ENCODE results near the gene AFTPH. TPM values are rescaled to one million over a fixed set of nuclear protein-coding genes. Genes with fewer than 3 reads are reported as not detected.

The AFTPH gene
- polyA plus RNA-seq, 2 of the 4 experiments (the other 2 are of a cell fraction): 24.0 to 51.4 TPM

DNA sequence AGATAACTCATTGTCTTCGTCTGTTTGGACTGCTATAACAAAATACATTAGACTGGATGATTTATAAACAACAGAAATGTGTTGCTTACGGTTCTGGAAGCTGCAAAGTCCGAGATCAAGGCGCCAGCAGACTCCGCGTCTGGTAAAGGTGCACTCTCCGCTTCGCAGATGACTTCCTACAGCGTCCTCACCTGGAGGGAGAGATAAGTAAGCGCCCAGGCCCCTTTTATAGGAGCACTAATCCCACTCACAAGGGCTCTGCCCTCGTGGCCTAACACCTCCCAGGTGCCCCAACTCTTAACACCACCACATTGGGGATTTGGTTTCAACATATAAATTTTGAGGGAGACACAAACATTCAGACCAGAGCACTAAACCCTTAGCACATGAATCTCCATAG is 78.3 kb downstream of the AFTPH start:
- no peak overlapping the region for H3K4me2 ChIP-seq
- H3K4me3 ChIP-seq: no peak overlapping the region
- FAIRE-seq (no peak), ATAC-seq (no peak), DNase-seq (ENCODE audit: low read depth in 1 of 2, low spot score in 1 of 2) (no peak)
- TF ChIP-seq CHD2 (IDR thresholded peaks at IDR 0.05; ENCODE audit: low read length, partially characterized antibody) (no peak), CHD4 (IDR thresholded peaks at IDR 0.05; ENCODE audit: borderline replicate concordance) (no peak), CBX8 (IDR thresholded peaks at IDR 0.05) (no peak), ZFP36 (IDR thresholded peaks at IDR 0.05; ENCODE audit: borderline replicate concordance, partially characterized antibody) (no peak), FOXS1 (CRISPR knock-in tag; IDR thresholded peaks at IDR 0.05) (no peak), HOXA7 (CRISPR knock-in tag; IDR thresholded peaks at IDR 0.05) (no peak), JUN (IDR thresholded peaks at IDR 0.05) (no peak), CBX2 (IDR thresholded peaks at IDR 0.05; ENCODE audit: borderline replicate concordance, low read depth) (no peak)
- TF ChIP-seq, protein P1, sequence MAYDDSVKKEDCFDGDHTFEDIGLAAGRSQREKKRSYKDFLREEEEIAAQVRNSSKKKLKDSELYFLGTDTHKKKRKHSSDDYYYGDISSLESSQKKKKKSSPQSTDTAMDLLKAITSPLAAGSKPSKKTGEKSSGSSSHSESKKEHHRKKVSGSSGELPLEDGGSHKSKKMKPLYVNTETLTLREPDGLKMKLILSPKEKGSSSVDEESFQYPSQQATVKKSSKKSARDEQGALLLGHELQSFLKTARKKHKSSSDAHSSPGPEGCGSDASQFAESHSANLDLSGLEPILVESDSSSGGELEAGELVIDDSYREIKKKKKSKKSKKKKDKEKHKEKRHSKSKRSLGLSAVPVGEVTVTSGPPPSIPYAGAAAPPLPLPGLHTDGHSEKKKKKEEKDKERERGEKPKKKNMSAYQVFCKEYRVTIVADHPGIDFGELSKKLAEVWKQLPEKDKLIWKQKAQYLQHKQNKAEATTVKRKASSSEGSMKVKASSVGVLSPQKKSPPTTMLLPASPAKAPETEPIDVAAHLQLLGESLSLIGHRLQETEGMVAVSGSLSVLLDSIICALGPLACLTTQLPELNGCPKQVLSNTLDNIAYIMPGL (CRISPR knock-in tag; IDR thresholded peaks at IDR 0.05; ENCODE audit: borderline replicate concordance): no peak
- TF ChIP-seq, protein P2, sequence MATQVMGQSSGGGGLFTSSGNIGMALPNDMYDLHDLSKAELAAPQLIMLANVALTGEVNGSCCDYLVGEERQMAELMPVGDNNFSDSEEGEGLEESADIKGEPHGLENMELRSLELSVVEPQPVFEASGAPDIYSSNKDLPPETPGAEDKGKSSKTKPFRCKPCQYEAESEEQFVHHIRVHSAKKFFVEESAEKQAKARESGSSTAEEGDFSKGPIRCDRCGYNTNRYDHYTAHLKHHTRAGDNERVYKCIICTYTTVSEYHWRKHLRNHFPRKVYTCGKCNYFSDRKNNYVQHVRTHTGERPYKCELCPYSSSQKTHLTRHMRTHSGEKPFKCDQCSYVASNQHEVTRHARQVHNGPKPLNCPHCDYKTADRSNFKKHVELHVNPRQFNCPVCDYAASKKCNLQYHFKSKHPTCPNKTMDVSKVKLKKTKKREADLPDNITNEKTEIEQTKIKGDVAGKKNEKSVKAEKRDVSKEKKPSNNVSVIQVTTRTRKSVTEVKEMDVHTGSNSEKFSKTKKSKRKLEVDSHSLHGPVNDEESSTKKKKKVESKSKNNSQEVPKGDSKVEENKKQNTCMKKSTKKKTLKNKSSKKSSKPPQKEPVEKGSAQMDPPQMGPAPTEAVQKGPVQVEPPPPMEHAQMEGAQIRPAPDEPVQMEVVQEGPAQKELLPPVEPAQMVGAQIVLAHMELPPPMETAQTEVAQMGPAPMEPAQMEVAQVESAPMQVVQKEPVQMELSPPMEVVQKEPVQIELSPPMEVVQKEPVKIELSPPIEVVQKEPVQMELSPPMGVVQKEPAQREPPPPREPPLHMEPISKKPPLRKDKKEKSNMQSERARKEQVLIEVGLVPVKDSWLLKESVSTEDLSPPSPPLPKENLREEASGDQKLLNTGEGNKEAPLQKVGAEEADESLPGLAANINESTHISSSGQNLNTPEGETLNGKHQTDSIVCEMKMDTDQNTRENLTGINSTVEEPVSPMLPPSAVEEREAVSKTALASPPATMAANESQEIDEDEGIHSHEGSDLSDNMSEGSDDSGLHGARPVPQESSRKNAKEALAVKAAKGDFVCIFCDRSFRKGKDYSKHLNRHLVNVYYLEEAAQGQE (IDR thresholded peaks at IDR 0.05): no peak
- TF ChIP-seq, protein P3, sequence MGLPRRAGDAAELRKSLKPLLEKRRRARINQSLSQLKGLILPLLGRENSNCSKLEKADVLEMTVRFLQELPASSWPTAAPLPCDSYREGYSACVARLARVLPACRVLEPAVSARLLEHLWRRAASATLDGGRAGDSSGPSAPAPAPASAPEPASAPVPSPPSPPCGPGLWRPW (IDR thresholded peaks at IDR 0.05): no peak
- H3K9me3 ChIP-seq: no peaks in the 10 kb centered on the region; the same call in 2 of the 3 replicates
- ChIA-PET CTCF (interaction anchor here (1.4 kb wide), 1 partner anchor 14 kb away, joined by 4 read pairs; no protein-coding TSS in a partner anchor), POLR2A (no interaction called here)
- H3K27ac ChIP-seq: no peak overlapping the region
- 83% methylated on average over 11 of the region's 11 CpGs for WGBS (ENCODE audit: missing lambda C conversion rate)
- H3K4me1 ChIP-seq: 0 out of 3 replicates have a peak, but pooled peaks cover 8% of the 10 kb centered on the region

DNA sequence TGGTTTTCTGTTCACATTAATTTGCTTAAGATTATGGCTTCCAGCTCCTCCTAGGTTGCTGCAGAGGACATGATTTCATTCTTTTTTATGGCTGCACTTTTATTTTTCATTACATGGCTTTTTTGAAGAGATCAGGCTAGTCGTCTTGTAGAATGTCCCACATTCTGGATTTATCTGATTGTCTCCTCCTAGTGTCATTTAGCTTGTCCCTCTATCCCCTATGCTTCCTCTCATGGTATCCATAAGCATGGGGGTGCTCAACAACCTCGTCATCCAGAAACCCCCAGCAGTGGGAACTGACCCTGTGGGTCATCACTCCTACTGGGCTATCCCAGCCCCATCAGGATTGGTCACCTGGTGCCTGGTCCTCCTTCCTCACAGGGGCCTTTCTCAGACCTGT is 80.0 kb downstream of the AFTPH start:
- ATAC-seq (no peak), DNase-seq (ENCODE audit: low read depth in 1 of 2, low spot score in 1 of 2) (no peak), FAIRE-seq (no peak)
- Histone ChIP-seq H3K9me3 (no peaks in the 10 kb centered on the region; the same call in 2 of the 3 replicates), H3K4me1 (0 out of 3 replicates have a peak, but pooled peaks cover 8% of the 10 kb centered on the region), H3K27ac (no peak overlapping the region), H3K4me3 (no peak overlapping the region), H3K4me2 (no peak overlapping the region)
- POLR2A ChIA-PET: no interaction called here
- 40% methylated on average over 2 of the region's 2 CpGs for WGBS (ENCODE audit: missing lambda C conversion rate)
- TF ChIP-seq HEYL (CRISPR knock-in tag; IDR thresholded peaks at IDR 0.05) (no peak), RARB (CRISPR knock-in tag; IDR thresholded peaks at IDR 0.05) (no peak), FOSL2 (IDR thresholded peaks at IDR 0.05) (no peak), FOSL2 (CRISPR knock-in tag; IDR thresholded peaks at IDR 0.05) (no peak), SREBF2 (IDR thresholded peaks at IDR 0.05) (no peak), HOXA7 (CRISPR knock-in tag; IDR thresholded peaks at IDR 0.05) (no peak), HOXB5 (CRISPR knock-in tag; IDR thresholded peaks at IDR 0.05) (no peak), ESRRA (IDR thresholded peaks at IDR 0.05; ENCODE audit: borderline replicate concordance, low read length) (no peak), KDM1A (IDR thresholded peaks at IDR 0.05; ENCODE audit: low read depth) (no peak), POLR2AphosphoS2 (conservative IDR thresholded peaks at IDR 0.05; ENCODE audit: low read length) (no peak), NPAS2 (CRISPR knock-in tag; IDR thresholded peaks at IDR 0.05; ENCODE audit: borderline replicate concordance) (no peak), FOSB (CRISPR knock-in tag; IDR thresholded peaks at IDR 0.05) (no peak), EP300 (IDR thresholded peaks at IDR 0.05) (no peak), JUN (IDR thresholded peaks at IDR 0.05) (no peak), RAD21 (conservative IDR thresholded peaks at IDR 0.05 in 1 of 2, IDR thresholded peaks at IDR 0.05 in 1 of 2) (no peak), MYC (IDR thresholded peaks at IDR 0.05; ENCODE audit: borderline replicate concordance, low read length) (no peak), ZC3H11A (IDR thresholded peaks at IDR 0.05) (no peak)
- TF ChIP-seq, protein P4, sequence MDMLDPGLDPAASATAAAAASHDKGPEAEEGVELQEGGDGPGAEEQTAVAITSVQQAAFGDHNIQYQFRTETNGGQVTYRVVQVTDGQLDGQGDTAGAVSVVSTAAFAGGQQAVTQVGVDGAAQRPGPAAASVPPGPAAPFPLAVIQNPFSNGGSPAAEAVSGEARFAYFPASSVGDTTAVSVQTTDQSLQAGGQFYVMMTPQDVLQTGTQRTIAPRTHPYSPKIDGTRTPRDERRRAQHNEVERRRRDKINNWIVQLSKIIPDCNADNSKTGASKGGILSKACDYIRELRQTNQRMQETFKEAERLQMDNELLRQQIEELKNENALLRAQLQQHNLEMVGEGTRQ (IDR thresholded peaks at IDR 0.05): no peak
- TF ChIP-seq, protein P5, sequence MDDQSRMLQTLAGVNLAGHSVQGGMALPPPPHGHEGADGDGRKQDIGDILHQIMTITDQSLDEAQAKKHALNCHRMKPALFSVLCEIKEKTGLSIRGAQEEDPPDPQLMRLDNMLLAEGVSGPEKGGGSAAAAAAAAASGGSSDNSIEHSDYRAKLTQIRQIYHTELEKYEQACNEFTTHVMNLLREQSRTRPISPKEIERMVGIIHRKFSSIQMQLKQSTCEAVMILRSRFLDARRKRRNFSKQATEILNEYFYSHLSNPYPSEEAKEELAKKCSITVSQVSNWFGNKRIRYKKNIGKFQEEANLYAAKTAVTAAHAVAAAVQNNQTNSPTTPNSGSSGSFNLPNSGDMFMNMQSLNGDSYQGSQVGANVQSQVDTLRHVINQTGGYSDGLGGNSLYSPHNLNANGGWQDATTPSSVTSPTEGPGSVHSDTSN (IDR thresholded peaks at IDR 0.05): no peak
- CTCF ChIA-PET: interaction anchor here (0.8 to 1.3 kb wide), 3 partner anchors 9 to 269 kb away, joined by 3 to 5 read pairs (median 4); no protein-coding TSS in a partner anchor

Data from A549 (cell line).